GM19023 (cell line): ENCODE measurements around the gene MAD1L1.
"Not testable (repeated sequence)": the region's sequence is repeated elsewhere in the genome, so short reads cannot be mapped to it uniquely, and the experiment has no call there.

Experiments used
- ATAC-seq: cut with Tn5 transposase; IDR thresholded peaks from one replicate; pipeline ENCODE4 v1.9.1; 2021; ENCODE audit warnings: mild to moderate bottlenecking, moderate library complexity; ENCODE audit not compliant: unreplicated experiment

MAD1L1 gene

GRCh38 chr7:1873857-1874589, 358.7 kb downstream of the MAD1L1 start:
- no peak for ATAC-seq

- no peak for ATAC-seq
Measured at GRCh38 chr7:1873421-1873820, 359.3 kb downstream of the MAD1L1 start.

GRCh38 chr7:1873070-1873405, 359.7 kb downstream of the MAD1L1 start:
- ATAC-seq: no peak

GRCh38 chr7:1872191-1873069, 360.3 kb downstream of the MAD1L1 start:
- ATAC-seq: no peak

- no peak for ATAC-seq
Measured at GRCh38 chr7:1869452-1870130, 363.2 kb downstream of the MAD1L1 start.

GRCh38 chr7:1868516-1869165, 364.1 kb downstream of the MAD1L1 start:
- ATAC-seq: no peak

- no peak for ATAC-seq
Measured at GRCh38 chr7:1867370-1868260, 365.1 kb downstream of the MAD1L1 start.

- no peak for ATAC-seq
Measured at GRCh38 chr7:1866601-1867000, 366.1 kb downstream of the MAD1L1 start.

- no peak for ATAC-seq
Measured at GRCh38 chr7:1865571-1866255, 367.0 kb downstream of the MAD1L1 start.

- no peak for ATAC-seq
Measured at GRCh38 chr7:1865000-1865555, 367.7 kb downstream of the MAD1L1 start.

- no peak for ATAC-seq
Measured at GRCh38 chr7:1864161-1864940, 368.4 kb downstream of the MAD1L1 start.

GRCh38 chr7:1863091-1863900, 369.4 kb downstream of the MAD1L1 start:
- ATAC-seq: no peak

- no peak for ATAC-seq
Measured at GRCh38 chr7:1862560-1862959, 370.2 kb downstream of the MAD1L1 start.

- ATAC-seq: no peak
Measured at GRCh38 chr7:1861799-1862458, 370.8 kb downstream of the MAD1L1 start.

- ATAC-seq: not testable (repeated sequence)
Measured at GRCh38 chr7:1860881-1861798, 371.6 kb downstream of the MAD1L1 start.
